RWPE2 (cell line): ENCODE measurements around the gene CGGBP1.

Experiments
- ATAC-seq: fragments of 200-7000 bp; cut with Tn5 transposase; 3 replicates; pipeline ENCODE4 v1.9.1; 2021; ENCODE audit warnings: low read depth
- DNase-seq: peaks from one replicate; pipeline ENCODE4 v3.0.0-alpha.2; 2020; ENCODE audit warnings: low spot score
- H3K27ac ChIP-seq: fragments of 450-650 bp; 2 replicates; pipeline ENCODE4 v1.5.1; 2017; ENCODE audit warnings: mild to moderate bottlenecking; ENCODE audit not compliant: poor library complexity, severe bottlenecking
- H3K27me3 ChIP-seq: fragments of 250-450 bp; sonication (Bioruptor Pico); 2 replicates; pipeline ENCODE4 v1.5.1; 2021; ENCODE audit warnings: mild to moderate bottlenecking, moderate library complexity; ENCODE audit not compliant: insufficient read depth, poor library complexity, severe bottlenecking
- H3K36me3 ChIP-seq: fragments of 250-450 bp; sonication (Bioruptor Pico); 2 replicates; pipeline ENCODE4 v1.5.1; 2020; ENCODE audit warnings: low read depth, mild to moderate bottlenecking, moderate library complexity
- H3K4me1 ChIP-seq: fragments of 250-450 bp; sonication (Bioruptor Pico); 2 replicates; pipeline ENCODE4 v1.5.1; 2021; ENCODE audit warnings: mild to moderate bottlenecking, moderate library complexity; ENCODE audit not compliant: insufficient read depth, poor library complexity, severe bottlenecking
- H3K4me3 ChIP-seq: fragments of 250-450 bp; sonication (Bioruptor Pico); 2 replicates; pipeline ENCODE4 v1.5.1; 2021; ENCODE audit warnings: mild to moderate bottlenecking, moderate library complexity; ENCODE audit not compliant: severe bottlenecking
- H3K9me3 ChIP-seq: fragments of 250-450 bp; sonication (Bioruptor Pico); 2 replicates; pipeline ENCODE4 v1.5.1; 2021; ENCODE audit warnings: mild to moderate bottlenecking, moderate library complexity; ENCODE audit not compliant: severe bottlenecking
- TF ChIP-seq, protein P1 (sequence below): fragments of 450-650 bp; IDR thresholded peaks from one replicate; pipeline ENCODE4 v1.5.1; 2017; ENCODE audit warnings: mild to moderate bottlenecking, moderate library complexity; ENCODE audit not compliant: poor library complexity, severe bottlenecking

The CGGBP1 gene

GRCh38 chr3:88057630-88058305 lies 1.0 kb downstream of the CGGBP1 start:
- Histone ChIP-seq H3K27me3 (no peaks in the 10 kb centered on the region), H3K9me3 (no peaks in the 10 kb centered on the region), H3K4me1 (peaks cover 10% of the 10 kb centered on the region), H3K36me3 (peaks cover 36% of the 10 kb centered on the region), H3K27ac (peak overlapping the region; percentile 74), H3K4me3 (peak overlapping the region; percentile 96)
- DNase-seq = no peak
- no peak for ATAC-seq
- TF ChIP-seq, protein P1, sequence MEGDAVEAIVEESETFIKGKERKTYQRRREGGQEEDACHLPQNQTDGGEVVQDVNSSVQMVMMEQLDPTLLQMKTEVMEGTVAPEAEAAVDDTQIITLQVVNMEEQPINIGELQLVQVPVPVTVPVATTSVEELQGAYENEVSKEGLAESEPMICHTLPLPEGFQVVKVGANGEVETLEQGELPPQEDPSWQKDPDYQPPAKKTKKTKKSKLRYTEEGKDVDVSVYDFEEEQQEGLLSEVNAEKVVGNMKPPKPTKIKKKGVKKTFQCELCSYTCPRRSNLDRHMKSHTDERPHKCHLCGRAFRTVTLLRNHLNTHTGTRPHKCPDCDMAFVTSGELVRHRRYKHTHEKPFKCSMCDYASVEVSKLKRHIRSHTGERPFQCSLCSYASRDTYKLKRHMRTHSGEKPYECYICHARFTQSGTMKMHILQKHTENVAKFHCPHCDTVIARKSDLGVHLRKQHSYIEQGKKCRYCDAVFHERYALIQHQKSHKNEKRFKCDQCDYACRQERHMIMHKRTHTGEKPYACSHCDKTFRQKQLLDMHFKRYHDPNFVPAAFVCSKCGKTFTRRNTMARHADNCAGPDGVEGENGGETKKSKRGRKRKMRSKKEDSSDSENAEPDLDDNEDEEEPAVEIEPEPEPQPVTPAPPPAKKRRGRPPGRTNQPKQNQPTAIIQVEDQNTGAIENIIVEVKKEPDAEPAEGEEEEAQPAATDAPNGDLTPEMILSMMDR = peak; percentile 48

GRCh38 chr3:88046766-88047165 lies 12.0 kb downstream of the CGGBP1 start:
- no peak for DNase-seq

GRCh38 chr3:88044411-88044810 lies 14.4 kb downstream of the CGGBP1 start:
- ATAC-seq (no peak), DNase-seq (no peak)
- Histone ChIP-seq H3K9me3 (no peaks in the 10 kb centered on the region), H3K27me3 (no peaks in the 10 kb centered on the region), H3K36me3 (no peaks in the 10 kb centered on the region), H3K4me3 (no peak overlapping the region), H3K4me1 (no peaks in the 10 kb centered on the region), H3K27ac (no peak overlapping the region)
- TF ChIP-seq, protein P1 = no peak

More at GRCh38 chr3:88046766-88047165, 12.0 kb downstream of the CGGBP1 start:
- no peak overlapping the region for H3K4me3 ChIP-seq
- no peaks in the 10 kb centered on the region for H3K4me1 ChIP-seq
- TF ChIP-seq, protein P1 = no peak
- H3K9me3 ChIP-seq = no peaks in the 10 kb centered on the region
- H3K36me3 ChIP-seq = no peaks in the 10 kb centered on the region
- no peak for ATAC-seq
- no peaks in the 10 kb centered on the region for H3K27me3 ChIP-seq
- H3K27ac ChIP-seq = no peak overlapping the region

DNA sequence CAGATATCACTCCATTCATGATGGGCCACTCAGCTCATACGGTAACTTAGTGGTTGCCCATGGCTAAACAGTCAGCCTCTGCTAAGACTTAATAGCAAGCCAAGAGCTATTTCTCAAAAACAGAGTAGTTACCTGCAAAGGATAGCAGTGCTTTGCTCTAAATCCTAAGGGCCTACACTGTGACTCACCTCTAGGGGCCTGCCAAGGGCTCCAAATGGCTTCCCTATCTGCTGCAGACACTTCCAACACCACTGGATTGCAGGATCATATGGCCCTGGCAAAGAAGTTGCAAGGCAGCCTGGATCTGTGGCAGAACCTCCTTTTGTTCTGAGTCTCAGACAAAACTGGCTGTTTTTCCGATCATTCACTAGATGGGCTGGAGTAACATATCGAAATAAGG lies 17.8 kb downstream of the CGGBP1 start:
- no peaks in the 10 kb centered on the region for H3K9me3 ChIP-seq
- H3K27me3 ChIP-seq = no peaks in the 10 kb centered on the region
- ATAC-seq (no peak), DNase-seq (no peak)
- no peak overlapping the region for H3K4me3 ChIP-seq
- no peak overlapping the region for H3K27ac ChIP-seq
- TF ChIP-seq, protein P1 = no peak
- no peaks in the 10 kb centered on the region for H3K36me3 ChIP-seq
- no peaks in the 10 kb centered on the region for H3K4me1 ChIP-seq

- DNase-seq (no peak), ATAC-seq (no peak)
- Histone ChIP-seq H3K4me3 (no peak overlapping the region), H3K36me3 (no peaks in the 10 kb centered on the region), H3K4me1 (no peaks in the 10 kb centered on the region), H3K9me3 (no peaks in the 10 kb centered on the region), H3K27me3 (no peaks in the 10 kb centered on the region), H3K27ac (no peak overlapping the region)
- TF ChIP-seq, protein P1 = no peak
Observed at GRCh38 chr3:88040529-88040928, 18.3 kb downstream of the CGGBP1 start.
